GM21515 (cell line): ENCODE results near the gene PTPRR.

Experiments
- ATAC-seq: cut with Tn5 transposase; IDR thresholded peaks from one replicate; pipeline ENCODE4 v1.9.1; 2021; ENCODE audit not compliant: unreplicated experiment

The PTPRR gene

GRCh38 chr12:70609739-70610491, 310.6 kb downstream of the PTPRR start:
- ATAC-seq: no peak

- no peak for ATAC-seq
These were observed 311.3 kb downstream of the PTPRR start for GRCh38 chr12:70609203-70609602.

- ATAC-seq: no peak
These were observed 312.4 kb downstream of the PTPRR start for GRCh38 chr12:70608184-70608583.

- ATAC-seq: no peak
These were observed 313.4 kb downstream of the PTPRR start for GRCh38 chr12:70607107-70607506.

- no peak for ATAC-seq
These were observed 314.6 kb downstream of the PTPRR start for GRCh38 chr12:70605976-70606375.

GRCh38 chr12:70604662-70605061, 315.9 kb downstream of the PTPRR start:
- ATAC-seq: no peak

GRCh38 chr12:70603044-70603443, 317.5 kb downstream of the PTPRR start:
- ATAC-seq: no peak

GRCh38 chr12:70598467-70599193, 321.9 kb downstream of the PTPRR start:
- ATAC-seq: no peak

GRCh38 chr12:70592664-70593063, 327.9 kb downstream of the PTPRR start:
- no peak for ATAC-seq

- no peak for ATAC-seq
These were observed 329.9 kb downstream of the PTPRR start for GRCh38 chr12:70590549-70591226.

GRCh38 chr12:70590051-70590450, 330.5 kb downstream of the PTPRR start:
- ATAC-seq: peak; percentile 97
